Astrocyte of the cerebellum (primary cell): ENCODE results near the gene SCRT2.

Source experiments
- DNase-seq: peaks from one replicate; pipeline ENCODE4 v3.0.0-alpha.2; 2011; ENCODE audit warnings: low read depth
- H3K4me3 ChIP-seq: 2 replicates; pipeline ENCODE4 v1.5.1; 2011; ENCODE audit warnings: mild to moderate bottlenecking, low read depth, low read length, moderate library complexity
- in situ Hi-C: cut with HindIII; loops from 2 replicates; pipeline ENCODE4 v1.10.0; 2017; ENCODE audit warnings: low sequenced_read_pairs
- TF ChIP-seq, protein P1 (sequence below): IDR thresholded peaks from 2 replicates; pipeline ENCODE4 v1.5.1; 2012; ENCODE audit warnings: low read length, low read depth, moderate library complexity, mild to moderate bottlenecking; ENCODE audit errors: missing control alignments

The SCRT2 gene

DNA sequence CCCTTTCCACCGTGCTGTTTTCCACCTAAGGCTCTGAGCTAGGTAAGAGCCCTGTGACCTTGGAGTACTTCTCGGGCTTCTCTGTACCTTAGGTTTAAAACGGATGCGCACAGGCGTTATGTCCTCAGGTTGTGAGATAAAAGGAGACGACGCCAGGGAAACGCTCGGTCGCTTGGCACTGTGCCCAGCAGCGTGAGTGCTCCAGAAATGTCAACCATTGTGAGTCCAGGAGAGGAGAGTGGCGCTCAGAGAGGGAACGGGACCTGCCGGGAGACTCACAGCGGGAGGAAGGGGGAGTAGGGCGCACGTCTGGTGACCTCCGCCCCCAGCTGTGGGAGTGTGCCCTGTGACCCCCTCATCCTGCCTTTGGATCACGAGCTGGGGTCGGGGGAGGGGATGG lies 33.8 kb upstream of the SCRT2 start:
- DNase-seq = no peak
- H3K4me3 ChIP-seq = no peak overlapping the region
- in situ Hi-C loops = no loop called here
- TF ChIP-seq, protein P1, sequence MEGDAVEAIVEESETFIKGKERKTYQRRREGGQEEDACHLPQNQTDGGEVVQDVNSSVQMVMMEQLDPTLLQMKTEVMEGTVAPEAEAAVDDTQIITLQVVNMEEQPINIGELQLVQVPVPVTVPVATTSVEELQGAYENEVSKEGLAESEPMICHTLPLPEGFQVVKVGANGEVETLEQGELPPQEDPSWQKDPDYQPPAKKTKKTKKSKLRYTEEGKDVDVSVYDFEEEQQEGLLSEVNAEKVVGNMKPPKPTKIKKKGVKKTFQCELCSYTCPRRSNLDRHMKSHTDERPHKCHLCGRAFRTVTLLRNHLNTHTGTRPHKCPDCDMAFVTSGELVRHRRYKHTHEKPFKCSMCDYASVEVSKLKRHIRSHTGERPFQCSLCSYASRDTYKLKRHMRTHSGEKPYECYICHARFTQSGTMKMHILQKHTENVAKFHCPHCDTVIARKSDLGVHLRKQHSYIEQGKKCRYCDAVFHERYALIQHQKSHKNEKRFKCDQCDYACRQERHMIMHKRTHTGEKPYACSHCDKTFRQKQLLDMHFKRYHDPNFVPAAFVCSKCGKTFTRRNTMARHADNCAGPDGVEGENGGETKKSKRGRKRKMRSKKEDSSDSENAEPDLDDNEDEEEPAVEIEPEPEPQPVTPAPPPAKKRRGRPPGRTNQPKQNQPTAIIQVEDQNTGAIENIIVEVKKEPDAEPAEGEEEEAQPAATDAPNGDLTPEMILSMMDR = no peak

DNA sequence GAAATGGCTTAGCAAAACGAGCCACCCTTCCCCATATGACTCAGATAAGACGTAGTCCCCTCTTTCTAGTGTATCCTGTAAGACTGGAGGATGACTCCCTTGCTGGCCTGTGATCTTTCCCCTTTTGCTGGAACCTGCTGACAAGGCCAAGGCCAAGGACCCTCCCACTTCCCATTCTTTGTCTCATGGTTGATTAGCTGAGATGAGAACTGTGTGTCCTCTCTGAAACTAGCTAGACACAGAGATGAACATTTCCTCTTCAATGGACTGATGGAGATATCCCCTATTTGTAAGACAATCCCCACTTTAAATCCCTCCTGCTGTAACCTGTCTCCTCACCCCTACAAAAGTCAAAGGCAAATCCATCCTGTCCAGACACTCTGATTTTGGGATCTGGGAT lies 33.4 kb upstream of the SCRT2 start:
- TF ChIP-seq, protein P1 = no peak
- in situ Hi-C loops = no loop called here
- no peak for DNase-seq

DNA sequence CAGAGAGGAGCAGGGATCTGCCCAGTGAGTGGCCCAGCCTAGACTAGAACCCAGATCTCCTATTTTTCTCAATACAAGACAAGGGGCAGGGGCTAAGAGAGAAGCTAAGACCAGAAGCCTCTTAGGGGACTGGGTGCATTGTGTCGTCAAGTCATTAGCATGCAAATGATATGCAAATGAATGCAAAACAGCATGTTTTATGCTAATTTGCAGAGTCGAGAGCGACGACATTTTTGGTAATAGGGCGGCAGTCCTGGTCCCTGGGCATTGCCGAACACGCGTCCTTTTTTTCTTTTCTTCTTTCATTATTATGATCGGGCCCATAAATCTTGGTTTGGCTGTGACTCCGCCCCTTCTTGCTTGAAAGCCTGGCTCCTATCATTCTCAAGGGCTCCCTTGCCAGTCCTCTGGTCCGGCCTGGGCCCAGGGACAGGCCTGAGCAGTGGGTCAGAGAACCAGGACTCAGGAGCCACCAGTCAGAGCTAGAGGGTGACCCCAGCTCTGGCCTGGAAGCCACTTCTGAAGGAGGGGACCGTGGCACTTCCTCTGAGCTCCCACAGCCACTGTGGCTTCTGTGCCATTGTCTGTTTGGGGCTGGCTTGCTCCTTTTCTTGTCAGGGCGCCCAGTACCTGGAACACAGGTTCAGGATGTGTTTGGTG lies 32.0 kb upstream of the SCRT2 start:
- in situ Hi-C loops = no loop called here
- DNase-seq = no peak
- TF ChIP-seq, protein P1 = no peak
- no peak overlapping the region for H3K4me3 ChIP-seq

More for the DNA sequence above, 33.4 kb upstream of the SCRT2 start:
- no peak overlapping the region for H3K4me3 ChIP-seq

DNA sequence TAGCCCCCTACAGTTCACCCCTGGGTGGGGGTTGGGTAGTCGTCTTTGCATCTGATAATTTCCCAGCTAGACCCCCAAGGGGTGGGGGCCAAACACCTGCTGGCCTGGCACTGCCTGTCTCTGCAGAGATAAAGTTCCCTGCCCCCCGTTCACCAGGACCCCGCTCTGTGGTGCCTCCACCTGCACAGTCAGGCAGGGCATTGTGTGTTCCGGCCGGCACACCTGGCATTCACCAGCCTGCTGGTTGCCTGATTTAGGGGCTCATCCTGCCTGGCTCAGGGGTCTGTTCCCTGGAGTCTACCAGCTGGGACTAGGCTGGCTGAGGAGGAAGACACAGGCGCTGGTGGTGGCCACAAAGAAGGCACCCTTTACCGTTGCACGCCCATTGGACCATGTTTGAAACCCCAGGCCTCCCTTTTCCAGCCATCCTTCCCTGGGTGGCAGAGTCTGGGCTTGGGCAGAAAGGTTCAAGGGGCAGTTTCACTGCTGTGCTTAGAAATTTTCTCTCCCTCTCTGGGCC lies 30.8 kb upstream of the SCRT2 start:
- DNase-seq = no peak
- in situ Hi-C loops = no loop called here
- TF ChIP-seq, protein P1 = no peak
- H3K4me3 ChIP-seq = no peak overlapping the region

DNA sequence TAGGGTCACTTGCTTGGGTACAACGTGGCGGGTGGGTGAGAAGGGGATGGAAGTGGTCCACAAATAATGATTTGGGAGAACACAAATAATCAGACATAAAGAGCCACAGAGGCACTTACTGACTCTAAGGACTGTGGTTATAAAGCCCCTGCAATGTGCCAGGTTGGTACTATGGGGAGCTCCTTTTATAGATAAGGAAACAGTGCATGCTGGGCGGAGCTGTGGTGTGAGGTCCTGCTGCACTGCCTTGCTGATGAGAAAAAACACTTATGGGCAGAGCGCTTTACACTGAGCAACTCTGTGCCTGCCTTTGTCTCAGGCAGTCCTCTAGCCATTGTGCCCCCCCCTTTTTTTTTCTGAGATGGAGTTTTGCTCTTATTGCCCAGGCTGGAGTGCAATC lies 29.1 kb upstream of the SCRT2 start:
- in situ Hi-C loops = no loop called here
- TF ChIP-seq, protein P1 = no peak
- no peak overlapping the region for H3K4me3 ChIP-seq
- no peak for DNase-seq

DNA sequence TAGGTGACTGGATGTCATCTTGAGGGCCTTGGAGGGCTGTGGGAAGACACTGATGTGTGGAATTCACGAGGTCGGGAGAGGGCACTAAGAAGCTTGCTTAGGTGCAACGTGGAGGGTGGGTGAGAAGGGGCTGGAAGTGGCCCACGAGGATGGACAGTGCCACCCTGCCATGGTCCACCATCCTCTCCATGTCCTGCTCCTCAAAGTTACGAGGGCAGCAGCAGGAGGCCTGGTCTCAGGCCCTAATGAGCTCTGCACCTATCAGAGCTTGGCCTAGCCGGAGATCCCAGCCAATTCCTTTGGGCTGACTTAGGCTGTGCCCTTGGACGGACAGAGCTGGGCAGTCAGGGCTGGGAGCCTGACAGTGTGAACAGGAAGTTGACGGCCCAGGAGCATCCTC lies 27.8 kb upstream of the SCRT2 start:
- TF ChIP-seq, protein P1 = no peak
- in situ Hi-C loops = no loop called here
- no peak for DNase-seq
- no peak overlapping the region for H3K4me3 ChIP-seq
